SU-DHL-6 (cell line): ENCODE results near the gene TNFRSF25.

Source experiments
- H2AFZ ChIP-seq: fragments of 200-600 bp; sonication (generic); 2 replicates; pipeline ENCODE4 v1.6.1; 2014; ENCODE audit warnings: low read depth, mild to moderate bottlenecking, moderate library complexity, mixed read lengths, antibody characterized with exemption, low read length; ENCODE audit not compliant: severe bottlenecking
- H3F3A ChIP-seq: fragments of 200-600 bp; shearing (Covaris generic); 2 replicates; pipeline ENCODE4 v1.6.0; 2016; ENCODE audit warnings: antibody characterized with exemption, mild to moderate bottlenecking; ENCODE audit not compliant: insufficient read depth
- H3K27ac ChIP-seq: fragments of 200-600 bp; sonication (generic); 2 replicates; pipeline ENCODE4 v1.5.1; 2016; ENCODE audit warnings: low read depth, mild to moderate bottlenecking, low read length, moderate library complexity, mixed read lengths
- H3K27me3 ChIP-seq: fragments of 200-600 bp; sonication (generic), shearing (Covaris generic); 2 replicates; pipeline ENCODE4 v1.6.0; 2014; ENCODE audit warnings: mild to moderate bottlenecking, low read length
- H3K36me3 ChIP-seq: fragments of 200-600 bp; sonication (generic); 2 replicates; pipeline ENCODE4 v1.6.1; 2014; ENCODE audit warnings: mild to moderate bottlenecking, low read length, mixed read lengths
- H3K4me2 ChIP-seq: fragments of 300-600, 200-600 bp; shearing (Covaris generic), sonication (generic); 2 replicates; pipeline ENCODE4 v1.6.0; 2014; ENCODE audit warnings: low read length, low read depth, mild to moderate bottlenecking; ENCODE audit not compliant: poor library complexity, severe bottlenecking
- H3K4me3 ChIP-seq: fragments of 200-600 bp; sonication (generic); 2 replicates; pipeline ENCODE4 v1.5.1; 2014; ENCODE audit warnings: antibody characterized with exemption, low read length, mild to moderate bottlenecking, mixed read lengths; ENCODE audit not compliant: insufficient read depth, poor library complexity, severe bottlenecking
- H3K79me2 ChIP-seq: fragments of 200-600 bp; sonication (generic); 2 replicates; pipeline ENCODE4 v1.6.1; 2014; ENCODE audit warnings: mild to moderate bottlenecking, low read length, moderate library complexity; ENCODE audit not compliant: insufficient read depth
- H3K9ac ChIP-seq: fragments of 200-600 bp; sonication (generic); 2 replicates; pipeline ENCODE4 v1.7.0; 2014; ENCODE audit warnings: mild to moderate bottlenecking, low read length
- H3K9me2 ChIP-seq: fragments of 200-600 bp; sonication (generic); replicated peaks from 2 replicates; pipeline ENCODE4 v1.6.1; 2014; ENCODE audit warnings: low read length; ENCODE audit not compliant: insufficient read depth
- H3K9me3 ChIP-seq: fragments of 200-600 bp; sonication (generic); 2 replicates; pipeline ENCODE4 v1.6.1; 2014; ENCODE audit warnings: low read length, mixed read lengths; ENCODE audit not compliant: insufficient read depth
- H4K20me1 ChIP-seq: fragments of 200-600 bp; sonication (generic); 2 replicates; pipeline ENCODE4 v1.6.1; 2014; ENCODE audit warnings: low read depth, mild to moderate bottlenecking, antibody characterized with exemption, low read length, moderate library complexity, mixed read lengths
- CTCF ChIP-seq: fragments of 200-600 bp; sonication (generic); IDR thresholded peaks from one replicate; pipeline ENCODE4 v1.5.1; 2017; ENCODE audit warnings: antibody characterized with exemption, mild to moderate bottlenecking, low read length, moderate library complexity; ENCODE audit not compliant: insufficient read depth, poor library complexity, severe bottlenecking
- EZH2phosphoT487 ChIP-seq: fragments of 200-600 bp; sonication (generic), shearing (Covaris generic); conservative IDR thresholded peaks from 2 replicates; pipeline ENCODE4 v1.6.1; 2018; ENCODE audit warnings: mild to moderate bottlenecking, antibody characterized with exemption, low read length, moderate library complexity, mixed read lengths

The TNFRSF25 gene

GRCh38 chr1:6490181-6491080 is 24.5 kb upstream of the TNFRSF25 start:
- Histone ChIP-seq H3F3A (no peaks in the 10 kb centered on the region), H3K36me3 (no peaks in the 10 kb centered on the region), H3K27ac (peak overlapping the region; percentile 19; the same call in 1 of the 2 replicates), H3K9me3 (no peaks in the 10 kb centered on the region), H3K27me3 (no peaks in the 10 kb centered on the region), H2AFZ (peak overlapping the region; percentile 95), H4K20me1 (no peaks in the 10 kb centered on the region), H3K9ac (peak overlapping the region; percentile 80), H3K4me3 (peak overlapping the region; percentile 62), H3K9me2 (no peaks in the 10 kb centered on the region), H3K79me2 (no peaks in the 10 kb centered on the region), H3K4me2 (peak overlapping the region; percentile 95)
- TF ChIP-seq EZH2phosphoT487 = no peak
- peak; percentile 25 for TF ChIP-seq CTCF

GRCh38 chr1:6489799-6490180 is 23.8 kb upstream of the TNFRSF25 start:
- Histone ChIP-seq H3K9me2 (no peaks in the 10 kb centered on the region), H3K9me3 (no peaks in the 10 kb centered on the region), H3K36me3 (no peaks in the 10 kb centered on the region), H3K79me2 (no peaks in the 10 kb centered on the region), H3K9ac (peak overlapping the region; percentile 80), H4K20me1 (no peaks in the 10 kb centered on the region), H3K4me3 (peak overlapping the region; percentile 62), H3F3A (no peaks in the 10 kb centered on the region), H3K27me3 (no peaks in the 10 kb centered on the region), H3K4me2 (peak overlapping the region; percentile 95), H3K27ac (no peak overlapping the region), H2AFZ (peak overlapping the region; percentile 95)
- TF ChIP-seq CTCF (peak; percentile 88), EZH2phosphoT487 (no peak)

- no peak overlapping the region for H3K9ac ChIP-seq
- H3K27me3 ChIP-seq = no peaks in the 10 kb centered on the region
- H3K79me2 ChIP-seq = no peaks in the 10 kb centered on the region
- no peaks in the 10 kb centered on the region for H3K9me3 ChIP-seq
- H3K36me3 ChIP-seq = no peaks in the 10 kb centered on the region
- no peak overlapping the region for H3K27ac ChIP-seq
- H3K9me2 ChIP-seq = no peaks in the 10 kb centered on the region
- TF ChIP-seq EZH2phosphoT487 (no peak), CTCF (no peak)
- no peak overlapping the region for H2AFZ ChIP-seq
- no peaks in the 10 kb centered on the region for H3F3A ChIP-seq
- no peaks in the 10 kb centered on the region for H4K20me1 ChIP-seq
- H3K4me3 ChIP-seq = no peak overlapping the region
- peak overlapping the region; percentile 95 for H3K4me2 ChIP-seq
These were observed 23.4 kb upstream of the TNFRSF25 start for GRCh38 chr1:6489383-6489765.
